ENCODE data around the gene KLF6.

DNA sequence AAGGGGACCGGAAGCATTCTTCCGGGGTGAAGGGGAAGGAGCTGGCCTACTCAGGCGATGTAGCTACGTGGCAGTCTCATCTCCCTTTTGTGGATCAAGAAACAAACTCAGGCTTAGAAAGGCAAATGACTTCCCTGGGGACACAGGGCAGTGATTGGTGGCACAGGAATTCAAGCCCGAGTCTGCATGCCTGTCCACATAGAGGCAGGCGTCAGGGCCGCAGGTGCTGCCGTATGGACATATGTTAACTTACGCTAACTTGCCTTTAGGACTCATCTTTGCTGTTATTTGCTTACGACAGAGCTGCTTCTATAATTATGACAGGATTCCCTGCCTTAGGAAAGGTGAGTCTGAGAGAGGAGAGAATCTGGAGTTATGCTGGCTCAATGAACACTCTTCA, 42.3 kb upstream of the KLF6 start:
- TF ChIP-seq, protein P1, sequence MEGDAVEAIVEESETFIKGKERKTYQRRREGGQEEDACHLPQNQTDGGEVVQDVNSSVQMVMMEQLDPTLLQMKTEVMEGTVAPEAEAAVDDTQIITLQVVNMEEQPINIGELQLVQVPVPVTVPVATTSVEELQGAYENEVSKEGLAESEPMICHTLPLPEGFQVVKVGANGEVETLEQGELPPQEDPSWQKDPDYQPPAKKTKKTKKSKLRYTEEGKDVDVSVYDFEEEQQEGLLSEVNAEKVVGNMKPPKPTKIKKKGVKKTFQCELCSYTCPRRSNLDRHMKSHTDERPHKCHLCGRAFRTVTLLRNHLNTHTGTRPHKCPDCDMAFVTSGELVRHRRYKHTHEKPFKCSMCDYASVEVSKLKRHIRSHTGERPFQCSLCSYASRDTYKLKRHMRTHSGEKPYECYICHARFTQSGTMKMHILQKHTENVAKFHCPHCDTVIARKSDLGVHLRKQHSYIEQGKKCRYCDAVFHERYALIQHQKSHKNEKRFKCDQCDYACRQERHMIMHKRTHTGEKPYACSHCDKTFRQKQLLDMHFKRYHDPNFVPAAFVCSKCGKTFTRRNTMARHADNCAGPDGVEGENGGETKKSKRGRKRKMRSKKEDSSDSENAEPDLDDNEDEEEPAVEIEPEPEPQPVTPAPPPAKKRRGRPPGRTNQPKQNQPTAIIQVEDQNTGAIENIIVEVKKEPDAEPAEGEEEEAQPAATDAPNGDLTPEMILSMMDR (conservative IDR thresholded peaks at IDR 0.05; ENCODE audit: low read depth, low read length) = no peak
- TF ChIP-seq EZH2 (IDR thresholded peaks at IDR 0.05; ENCODE audit: borderline replicate concordance, low read depth, low read length, poor library complexity, severe bottlenecking) = no peak

Data from A673 (cell line).